SIG-M5 (cell line): ENCODE measurements around the gene HABP4.

ENCODE experiments used
- DNase-seq: peaks from one replicate; lab custom pipeline; 2025; lab: John Stamatoyannopoulos, UW

The HABP4 gene

DNA sequence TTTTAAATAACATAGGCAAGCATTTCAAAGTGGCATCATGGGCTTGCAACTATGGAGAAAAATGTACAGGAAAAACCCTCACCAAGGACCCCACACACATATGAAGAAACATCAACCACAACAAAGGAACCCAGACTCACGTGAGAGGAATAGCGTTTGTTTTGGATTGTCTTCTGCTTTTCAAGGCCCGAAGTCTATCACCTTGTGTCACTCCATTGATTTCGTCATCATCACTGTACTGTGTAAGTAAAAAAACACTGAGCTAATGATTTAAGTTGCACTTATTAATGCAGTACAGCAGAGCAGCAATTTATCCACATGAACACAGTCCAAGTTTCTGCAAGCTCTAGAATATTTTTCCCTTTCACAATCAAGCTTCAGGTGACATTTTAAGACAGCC is 72.4 kb downstream of the HABP4 start:
- DNase-seq, result no peak

DNA sequence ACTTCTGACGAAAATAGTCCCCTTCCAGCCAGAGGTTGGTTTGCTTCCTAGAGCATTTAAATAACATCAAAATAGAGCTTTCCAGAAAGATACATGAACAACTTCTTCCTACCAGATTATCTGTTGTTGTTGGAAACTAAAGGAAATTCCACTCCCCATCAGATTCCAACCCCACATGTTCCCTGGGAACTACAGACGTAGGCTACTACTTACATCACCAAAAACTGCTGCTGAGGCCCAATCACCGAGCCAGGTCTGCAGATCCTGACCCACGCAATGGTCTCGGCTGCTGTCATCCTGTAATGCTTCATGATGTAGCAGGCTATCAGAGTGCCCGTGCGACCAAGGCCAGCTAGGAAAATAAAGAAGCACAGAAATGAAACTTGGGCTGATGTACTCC is 73.4 kb downstream of the HABP4 start:
- DNase-seq, result no peak

DNA sequence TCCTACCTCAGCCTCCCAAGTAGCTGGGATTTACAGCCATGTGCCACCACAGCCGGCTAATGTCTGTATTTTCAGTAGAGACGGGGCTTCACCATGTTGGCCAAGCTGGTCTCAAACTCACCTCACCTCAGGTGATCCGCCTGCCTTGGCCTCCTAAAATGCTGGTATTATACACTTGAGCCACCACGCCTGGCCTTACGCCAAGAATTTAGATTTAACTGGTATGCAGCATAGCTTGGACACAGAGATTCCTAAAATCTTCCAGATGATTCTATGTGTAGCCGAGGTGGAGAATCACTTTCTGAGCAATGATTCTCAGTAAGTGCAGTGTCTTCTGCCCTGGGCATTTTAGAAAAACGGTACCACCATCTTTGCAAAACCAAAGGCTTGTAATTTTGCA is 74.1 kb downstream of the HABP4 start:
- no peak for DNase-seq

DNA sequence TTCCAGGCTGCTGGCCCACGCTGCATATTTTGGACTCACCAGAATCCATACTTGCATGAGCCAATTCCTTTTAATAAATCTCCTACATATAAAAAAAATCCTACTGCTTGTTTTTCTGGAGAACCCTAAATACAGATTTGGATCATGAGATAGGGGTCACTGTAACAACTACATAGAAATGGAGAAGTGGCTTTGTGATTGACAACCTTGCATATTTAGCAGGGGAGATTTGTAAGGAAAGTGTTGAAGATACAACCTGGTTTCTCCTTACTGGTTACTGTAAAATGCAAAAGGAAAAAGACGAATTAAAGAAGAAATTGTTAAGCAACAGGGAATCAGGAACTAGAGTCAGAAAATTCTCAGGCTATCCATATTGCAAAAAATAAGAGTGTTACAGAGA is 74.8 kb downstream of the HABP4 start:
- DNase-seq, result no peak

DNA sequence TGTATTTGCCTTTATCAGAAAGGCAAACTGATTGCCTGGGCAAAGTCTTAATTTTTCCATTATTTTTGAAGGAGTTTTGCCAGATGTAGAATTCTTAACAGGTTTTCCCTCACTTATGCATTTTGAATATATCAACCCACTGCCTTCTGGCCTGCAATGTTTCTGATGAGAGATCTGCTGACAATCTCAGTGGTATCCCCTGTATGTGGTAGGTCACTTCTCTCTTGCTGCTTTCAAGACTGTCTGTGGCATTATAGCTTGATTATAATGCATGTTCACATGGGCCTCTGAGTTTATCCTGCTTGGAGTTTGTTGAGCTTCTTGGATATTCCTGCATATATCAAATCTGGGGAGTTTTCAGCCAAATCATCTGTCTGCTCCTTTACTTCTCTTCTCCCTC is 82.2 kb downstream of the HABP4 start:
- no peak for DNase-seq

DNA sequence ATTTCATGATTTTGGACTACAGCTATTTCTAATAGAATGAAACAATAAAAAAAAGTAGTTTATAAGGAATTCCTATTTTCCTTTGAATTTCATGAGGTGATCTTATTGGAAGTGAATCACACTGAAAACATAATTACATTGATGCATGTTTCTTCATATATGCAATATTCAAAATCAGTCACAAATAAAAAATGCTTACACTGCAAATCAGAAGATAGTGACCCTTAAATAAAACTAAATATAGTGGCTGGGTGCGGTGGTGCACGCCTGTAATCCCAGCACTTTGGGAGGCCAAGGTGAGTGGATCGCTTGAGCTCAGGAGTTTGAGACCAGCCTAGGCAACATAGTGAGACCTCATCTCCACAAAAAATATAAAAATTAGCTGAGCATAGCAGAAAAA is 90.1 kb downstream of the HABP4 start:
- DNase-seq, result no peak
